GM10266 (cell line): ENCODE measurements around the gene CDC42BPA.

Source experiments
- DNase-seq: peaks from one replicate; pipeline ENCODE4 v3.0.0; 2012; ENCODE audit errors: extremely low spot score
- TF ChIP-seq, protein P1 (sequence below): IDR thresholded peaks from 2 replicates; pipeline ENCODE4 v1.5.1; 2012; ENCODE audit warnings: mild to moderate bottlenecking, low read depth; ENCODE audit not compliant: control insufficient read depth, insufficient read depth; ENCODE audit errors: missing control alignments

The CDC42BPA gene

GRCh38 chr1:226981386-226981817 is 336.9 kb downstream of the CDC42BPA start:
- no peak for DNase-seq
- TF ChIP-seq, protein P1, sequence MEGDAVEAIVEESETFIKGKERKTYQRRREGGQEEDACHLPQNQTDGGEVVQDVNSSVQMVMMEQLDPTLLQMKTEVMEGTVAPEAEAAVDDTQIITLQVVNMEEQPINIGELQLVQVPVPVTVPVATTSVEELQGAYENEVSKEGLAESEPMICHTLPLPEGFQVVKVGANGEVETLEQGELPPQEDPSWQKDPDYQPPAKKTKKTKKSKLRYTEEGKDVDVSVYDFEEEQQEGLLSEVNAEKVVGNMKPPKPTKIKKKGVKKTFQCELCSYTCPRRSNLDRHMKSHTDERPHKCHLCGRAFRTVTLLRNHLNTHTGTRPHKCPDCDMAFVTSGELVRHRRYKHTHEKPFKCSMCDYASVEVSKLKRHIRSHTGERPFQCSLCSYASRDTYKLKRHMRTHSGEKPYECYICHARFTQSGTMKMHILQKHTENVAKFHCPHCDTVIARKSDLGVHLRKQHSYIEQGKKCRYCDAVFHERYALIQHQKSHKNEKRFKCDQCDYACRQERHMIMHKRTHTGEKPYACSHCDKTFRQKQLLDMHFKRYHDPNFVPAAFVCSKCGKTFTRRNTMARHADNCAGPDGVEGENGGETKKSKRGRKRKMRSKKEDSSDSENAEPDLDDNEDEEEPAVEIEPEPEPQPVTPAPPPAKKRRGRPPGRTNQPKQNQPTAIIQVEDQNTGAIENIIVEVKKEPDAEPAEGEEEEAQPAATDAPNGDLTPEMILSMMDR, result no peak

DNA sequence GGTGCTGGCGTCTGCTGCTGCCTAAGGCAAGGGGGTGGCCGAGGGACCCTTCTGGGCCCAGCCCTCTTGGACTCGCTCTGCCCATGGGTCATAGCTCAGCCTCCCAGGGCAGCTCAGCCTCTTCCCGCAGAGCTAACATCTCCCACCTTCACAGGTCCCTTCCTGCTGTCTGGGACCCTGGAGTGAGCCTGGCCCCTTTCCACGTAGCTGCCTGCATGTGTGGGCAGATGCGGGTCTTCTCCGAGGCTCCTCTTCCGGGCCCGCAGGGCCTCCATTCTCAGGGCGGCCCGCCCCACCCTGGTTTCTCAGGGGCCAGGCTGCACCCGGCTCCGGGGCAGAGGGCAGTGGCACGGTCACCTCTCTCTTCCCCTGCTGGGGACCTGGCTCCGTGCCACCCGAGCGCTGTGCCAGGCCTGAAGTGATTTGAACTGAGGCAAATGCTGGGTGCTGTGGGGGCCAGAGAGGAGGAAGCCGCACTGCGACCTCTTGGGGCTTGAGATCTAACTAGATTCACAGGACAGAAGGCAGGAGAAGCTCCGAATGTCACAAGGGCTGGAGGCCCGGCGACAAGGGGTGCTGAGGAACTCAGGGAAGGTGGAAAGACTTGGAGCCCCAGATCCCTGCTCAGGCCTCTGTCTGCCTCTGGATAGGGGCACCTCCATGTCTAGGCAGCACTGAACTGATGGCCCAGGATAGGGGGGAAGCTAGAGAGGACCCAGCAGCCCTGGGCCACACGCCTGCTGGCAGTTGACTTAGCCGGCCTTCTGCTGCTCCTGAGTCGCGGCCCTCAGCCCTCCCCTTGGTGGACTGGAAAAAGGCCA is 337.5 kb downstream of the CDC42BPA start:
- DNase-seq, result no peak

DNA sequence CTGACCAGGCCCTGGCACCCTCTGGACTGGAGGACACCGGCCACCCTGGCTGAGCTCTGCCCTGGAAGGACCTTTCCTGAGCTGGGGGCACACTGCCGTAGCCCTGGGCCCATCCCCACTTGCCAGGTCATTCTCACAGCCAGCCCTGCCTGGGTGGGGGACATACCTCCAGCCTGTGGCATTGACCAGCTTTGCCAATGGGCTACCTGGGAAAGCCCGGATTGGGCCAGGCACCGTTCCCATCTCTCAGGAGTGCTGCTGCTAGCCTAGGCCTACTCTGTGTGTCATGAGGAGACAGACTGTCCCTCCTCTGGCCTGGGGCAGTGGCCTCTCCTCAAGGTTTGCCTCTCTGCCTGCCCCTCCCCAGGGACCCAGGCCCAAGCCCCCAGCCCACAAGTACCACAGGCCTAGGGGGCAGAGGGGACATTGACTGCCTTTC is 338.2 kb downstream of the CDC42BPA start:
- no peak for DNase-seq
- TF ChIP-seq, protein P1, result no peak

More for the DNA sequence above, 337.5 kb downstream of the CDC42BPA start:
- TF ChIP-seq, protein P1, result no peak

GRCh38 chr1:226979517-226980121 is 338.7 kb downstream of the CDC42BPA start:
- TF ChIP-seq, protein P1, result no peak
- DNase-seq, result no peak

DNA sequence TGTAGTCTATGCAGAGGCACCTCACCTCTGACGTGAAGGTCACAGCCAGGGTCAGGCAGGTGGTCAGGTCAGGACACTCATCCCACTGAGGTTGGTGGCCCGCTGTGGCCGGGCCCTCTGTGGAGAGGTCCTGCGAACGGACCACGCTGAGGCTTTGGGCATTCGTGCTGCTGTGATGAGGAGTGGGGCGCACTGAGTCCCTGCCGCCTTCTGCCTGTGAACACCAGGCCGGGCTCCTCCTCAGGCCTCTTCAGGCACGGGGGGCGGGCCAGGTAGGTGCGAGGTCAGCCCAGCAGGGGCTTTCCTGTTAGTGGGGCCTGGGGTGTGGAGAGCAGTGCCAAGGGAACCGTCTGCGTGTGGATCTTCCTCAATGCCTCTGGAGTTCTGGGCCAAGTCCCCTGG is 339.2 kb downstream of the CDC42BPA start:
- no peak for DNase-seq
- TF ChIP-seq, protein P1, result no peak

DNA sequence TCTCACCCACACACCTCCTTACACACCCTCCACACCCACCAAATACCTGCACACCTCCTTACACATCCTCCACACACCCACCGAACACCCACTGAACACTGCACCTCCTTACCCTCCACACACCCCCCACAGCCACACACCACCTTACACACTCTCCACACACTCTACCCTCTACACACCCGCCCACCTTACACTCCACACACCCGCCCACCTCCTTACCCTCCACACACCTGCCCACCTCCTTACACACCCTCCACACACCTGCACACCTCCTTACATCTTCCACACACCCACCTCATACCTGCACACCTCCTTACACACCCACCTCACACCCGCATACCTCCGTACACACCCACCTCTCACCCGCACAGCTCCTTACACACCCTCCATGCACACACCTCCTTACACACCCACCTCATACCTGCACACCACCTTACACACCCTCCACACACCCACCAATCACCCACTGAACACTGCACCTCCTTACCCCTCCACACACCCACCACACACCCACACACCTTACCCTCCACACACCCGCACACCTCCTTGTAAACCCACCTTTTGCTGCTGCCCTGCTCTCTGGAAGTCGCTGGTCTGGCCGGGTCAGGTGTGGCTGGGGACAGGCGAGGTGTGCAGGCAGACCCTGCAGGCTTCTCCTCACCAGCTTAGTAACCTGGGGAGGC is 339.7 kb downstream of the CDC42BPA start:
- TF ChIP-seq, protein P1, result no peak

More for the DNA sequence above, 339.7 kb downstream of the CDC42BPA start:
- no peak for DNase-seq
